ENCODE measurements around the gene AGK. TPM values are rescaled to one million over a fixed set of nuclear protein-coding genes. Genes with fewer than 3 reads are reported as not detected.
"Not testable (repeated sequence)": the region's sequence is repeated elsewhere in the genome, so short reads cannot be mapped to it uniquely, and the experiment has no call there.

The AGK gene
- total RNA-seq, 4 donors from 2014 or later = 11.2 to 22.5 (median 17.7) TPM

DNA sequence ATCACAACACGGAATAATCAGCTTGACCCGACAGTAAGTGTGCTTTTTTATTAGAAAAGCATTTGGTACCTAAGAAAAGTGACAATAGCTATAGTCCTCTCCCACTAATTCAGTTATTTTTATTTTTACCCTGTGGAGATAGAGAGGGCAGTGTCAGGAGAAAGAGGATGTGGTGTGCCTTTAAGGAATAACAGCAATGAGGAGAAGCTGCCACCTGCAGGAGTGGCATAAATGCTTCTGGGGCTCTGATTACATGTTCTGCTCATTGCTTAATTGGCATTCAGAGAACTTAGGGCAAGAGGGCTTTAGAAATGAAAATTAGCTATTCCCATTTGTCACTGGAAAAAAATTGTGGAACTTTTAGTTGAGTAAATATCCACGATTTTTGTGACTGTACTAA lies 90.7 kb downstream of the AGK start:
- 86 to 92% methylated on average over 3 of the region's 3 CpGs for WGBS, 2 donors
- intact Hi-C loops (cut with DNase I) = no loop called here
- no peak for TF ChIP-seq POLR2A (IDR thresholded peaks at IDR 0.05)
- TF ChIP-seq, protein P1, sequence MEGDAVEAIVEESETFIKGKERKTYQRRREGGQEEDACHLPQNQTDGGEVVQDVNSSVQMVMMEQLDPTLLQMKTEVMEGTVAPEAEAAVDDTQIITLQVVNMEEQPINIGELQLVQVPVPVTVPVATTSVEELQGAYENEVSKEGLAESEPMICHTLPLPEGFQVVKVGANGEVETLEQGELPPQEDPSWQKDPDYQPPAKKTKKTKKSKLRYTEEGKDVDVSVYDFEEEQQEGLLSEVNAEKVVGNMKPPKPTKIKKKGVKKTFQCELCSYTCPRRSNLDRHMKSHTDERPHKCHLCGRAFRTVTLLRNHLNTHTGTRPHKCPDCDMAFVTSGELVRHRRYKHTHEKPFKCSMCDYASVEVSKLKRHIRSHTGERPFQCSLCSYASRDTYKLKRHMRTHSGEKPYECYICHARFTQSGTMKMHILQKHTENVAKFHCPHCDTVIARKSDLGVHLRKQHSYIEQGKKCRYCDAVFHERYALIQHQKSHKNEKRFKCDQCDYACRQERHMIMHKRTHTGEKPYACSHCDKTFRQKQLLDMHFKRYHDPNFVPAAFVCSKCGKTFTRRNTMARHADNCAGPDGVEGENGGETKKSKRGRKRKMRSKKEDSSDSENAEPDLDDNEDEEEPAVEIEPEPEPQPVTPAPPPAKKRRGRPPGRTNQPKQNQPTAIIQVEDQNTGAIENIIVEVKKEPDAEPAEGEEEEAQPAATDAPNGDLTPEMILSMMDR (IDR thresholded peaks at IDR 0.05) = no peak
- no peak for DNase-seq
- Histone ChIP-seq H3K27ac (no peak overlapping the region), H3K4me1 (no peaks in the 10 kb centered on the region), H3K4me3 (no peak overlapping the region), H3K36me3 (peaks cover 0 to 47% (median 0%) of the 10 kb centered on the region in 3 donors), H3K9me3 (no peaks in the 10 kb centered on the region), H3K27me3 (no peaks in the 10 kb centered on the region)

- no peak for DNase-seq
- Histone ChIP-seq H3K9me3 (no peaks in the 10 kb centered on the region), H3K4me3 (no peak overlapping the region), H3K36me3 (peaks cover 0 to 58% (median 0%) of the 10 kb centered on the region in 3 donors), H3K27ac (no peak overlapping the region), H3K27me3 (no peaks in the 10 kb centered on the region), H3K4me1 (peaks cover 0 to 13% (median 0%) of the 10 kb centered on the region in 3 donors)
- TF ChIP-seq POLR2A (IDR thresholded peaks at IDR 0.05) = no peak
- TF ChIP-seq, protein P1 (IDR thresholded peaks at IDR 0.05) = no peak
- intact Hi-C loops (cut with DNase I) = no loop called here
These were observed 94.0 kb downstream of the AGK start for GRCh38 chr7:141645188-141645587.

- H3K27me3 ChIP-seq = no peaks in the 10 kb centered on the region
- WGBS, 2 donors = 80 to 87% methylated on average over 6 of the region's 6 CpGs
- H3K9me3 ChIP-seq = no peaks in the 10 kb centered on the region
- H3K4me3 ChIP-seq = no peak overlapping the region
- no peak for DNase-seq
- intact Hi-C loops (cut with DNase I) = no loop called here
- peaks cover 0 to 51% (median 0%) of the 10 kb centered on the region in 3 donors for H3K36me3 ChIP-seq
- TF ChIP-seq POLR2A (IDR thresholded peaks at IDR 0.05) = no peak
- TF ChIP-seq, protein P1 (IDR thresholded peaks at IDR 0.05) = no peak
- peaks cover 0 to 14% (median 0%) of the 10 kb centered on the region in 3 donors for H3K4me1 ChIP-seq
- no peak overlapping the region for H3K27ac ChIP-seq
These were observed 95.7 kb downstream of the AGK start for GRCh38 chr7:141646826-141647480.

- H3K27me3 ChIP-seq; H3K4me3 ChIP-seq; DNase-seq; H3K9me3 ChIP-seq; intact Hi-C loops (cut with DNase I); H3K27ac ChIP-seq: not testable (repeated sequence)
- H3K36me3 ChIP-seq = peaks cover 0 to 51% (median 0%) of the 10 kb centered on the region in 3 donors
- WGBS, 2 donors = 90 to 94% methylated on average over 20 to 21 of the region's 21 CpGs
- peaks cover 0 to 14% (median 0%) of the 10 kb centered on the region in 3 donors for H3K4me1 ChIP-seq
These were observed 96.5 kb downstream of the AGK start for GRCh38 chr7:141647701-141648100.

GRCh38 chr7:141648276-141649114 lies 97.3 kb downstream of the AGK start:
- Histone ChIP-seq H3K27me3 (no peaks in the 10 kb centered on the region), H3K9me3 (no peaks in the 10 kb centered on the region), H3K36me3 (peaks cover 0 to 51% (median 3%) of the 10 kb centered on the region in 3 donors), H3K4me3 (no peak overlapping the region), H3K4me1 (peaks cover 0 to 14% (median 0%) of the 10 kb centered on the region in 3 donors), H3K27ac (no peak overlapping the region)
- no peak for DNase-seq
- 63 to 77% methylated on average over 6 of the region's 6 CpGs for WGBS, 2 donors
- TF ChIP-seq POLR2A (IDR thresholded peaks at IDR 0.05) = no peak
- TF ChIP-seq, protein P1 (IDR thresholded peaks at IDR 0.05) = no peak
- intact Hi-C loops (cut with DNase I) = no loop called here
